ENCODE measurements around the gene FXN. TPM values are rescaled to one million over a fixed set of nuclear protein-coding genes. Genes with fewer than 3 reads are reported as not detected.

FXN gene
- total RNA-seq, 1 donor from 2014 or later: 7.1 TPM

DNA sequence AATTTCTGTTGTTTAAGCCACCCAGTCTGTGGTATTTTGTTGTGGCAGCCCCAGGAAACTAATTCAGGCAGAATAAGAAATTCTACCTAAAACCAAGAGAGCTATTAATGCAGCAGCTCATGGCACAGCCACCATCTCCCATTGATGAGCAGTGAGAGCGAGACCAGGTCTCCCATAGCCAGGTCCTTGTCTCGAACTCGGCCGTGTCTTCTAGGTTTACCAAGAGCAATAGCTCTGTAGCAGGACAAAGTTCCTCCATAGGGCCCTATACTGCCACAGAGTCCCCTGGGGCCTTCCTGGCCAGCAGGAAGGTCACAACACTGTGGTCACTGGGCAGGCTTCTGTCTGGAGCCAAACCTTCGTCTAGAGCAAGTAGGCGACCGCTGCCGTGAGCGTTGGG lies 104.0 kb downstream of the FXN start:
- no peak overlapping the region for H3K27ac Mint-ChIP-seq (ENCODE audit: unreplicated experiment)
- H3K9me3 Mint-ChIP-seq (ENCODE audit: unreplicated experiment): no peaks in the 10 kb centered on the region
- DNase-seq: no peak
- no peaks in the 10 kb centered on the region for H3K4me1 Mint-ChIP-seq (ENCODE audit: low read depth, unreplicated experiment)
- no peak overlapping the region for H3K4me3 Mint-ChIP-seq (ENCODE audit: unreplicated experiment)
- no peaks in the 10 kb centered on the region for H3K36me3 Mint-ChIP-seq (ENCODE audit: unreplicated experiment)
- peaks cover 3% of the 10 kb centered on the region for H3K27me3 Mint-ChIP-seq (ENCODE audit: unreplicated experiment)
- TF ChIP-seq, protein P1, sequence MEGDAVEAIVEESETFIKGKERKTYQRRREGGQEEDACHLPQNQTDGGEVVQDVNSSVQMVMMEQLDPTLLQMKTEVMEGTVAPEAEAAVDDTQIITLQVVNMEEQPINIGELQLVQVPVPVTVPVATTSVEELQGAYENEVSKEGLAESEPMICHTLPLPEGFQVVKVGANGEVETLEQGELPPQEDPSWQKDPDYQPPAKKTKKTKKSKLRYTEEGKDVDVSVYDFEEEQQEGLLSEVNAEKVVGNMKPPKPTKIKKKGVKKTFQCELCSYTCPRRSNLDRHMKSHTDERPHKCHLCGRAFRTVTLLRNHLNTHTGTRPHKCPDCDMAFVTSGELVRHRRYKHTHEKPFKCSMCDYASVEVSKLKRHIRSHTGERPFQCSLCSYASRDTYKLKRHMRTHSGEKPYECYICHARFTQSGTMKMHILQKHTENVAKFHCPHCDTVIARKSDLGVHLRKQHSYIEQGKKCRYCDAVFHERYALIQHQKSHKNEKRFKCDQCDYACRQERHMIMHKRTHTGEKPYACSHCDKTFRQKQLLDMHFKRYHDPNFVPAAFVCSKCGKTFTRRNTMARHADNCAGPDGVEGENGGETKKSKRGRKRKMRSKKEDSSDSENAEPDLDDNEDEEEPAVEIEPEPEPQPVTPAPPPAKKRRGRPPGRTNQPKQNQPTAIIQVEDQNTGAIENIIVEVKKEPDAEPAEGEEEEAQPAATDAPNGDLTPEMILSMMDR (IDR thresholded peaks at IDR 0.05; ENCODE audit: partially characterized antibody, unreplicated experiment): no peak

DNA sequence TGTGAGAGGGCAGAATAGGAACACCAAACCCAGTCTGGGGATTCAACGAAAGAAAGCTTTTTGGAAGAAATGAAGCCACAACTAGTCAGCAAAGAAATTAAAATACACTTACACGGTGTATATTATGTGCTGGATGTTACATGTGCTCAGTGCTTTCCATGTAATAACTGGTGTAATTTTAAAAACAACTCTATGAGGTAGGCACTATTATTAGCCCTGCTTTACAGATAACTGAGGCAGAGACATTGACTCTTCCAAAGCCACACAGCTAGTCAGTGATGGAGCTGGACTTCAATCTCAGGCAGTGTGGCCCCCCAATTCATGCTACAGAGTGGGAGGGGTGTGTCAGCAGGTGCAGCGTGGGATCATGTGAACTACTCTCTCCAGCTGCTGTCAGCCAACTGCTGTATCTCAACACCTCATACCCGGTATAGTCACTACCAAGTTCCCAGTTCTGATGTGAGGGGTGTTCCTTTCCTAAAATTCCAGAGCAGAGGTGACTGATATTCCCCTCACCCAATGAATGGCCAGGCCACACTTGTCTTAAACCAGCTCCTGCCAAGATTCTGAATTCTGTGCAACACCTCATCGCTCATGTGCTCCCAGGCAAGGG lies 104.7 kb downstream of the FXN start:
- peaks cover 2% of the 10 kb centered on the region for H3K27me3 Mint-ChIP-seq (ENCODE audit: unreplicated experiment)
- H3K4me3 Mint-ChIP-seq (ENCODE audit: unreplicated experiment): no peak overlapping the region
- TF ChIP-seq, protein P1 (IDR thresholded peaks at IDR 0.05; ENCODE audit: partially characterized antibody, unreplicated experiment): no peak
- H3K36me3 Mint-ChIP-seq (ENCODE audit: unreplicated experiment): no peaks in the 10 kb centered on the region
- DNase-seq: no peak
- no peak overlapping the region for H3K27ac Mint-ChIP-seq (ENCODE audit: unreplicated experiment)
- H3K9me3 Mint-ChIP-seq (ENCODE audit: unreplicated experiment): no peaks in the 10 kb centered on the region
- H3K4me1 Mint-ChIP-seq (ENCODE audit: low read depth, unreplicated experiment): no peaks in the 10 kb centered on the region

DNA sequence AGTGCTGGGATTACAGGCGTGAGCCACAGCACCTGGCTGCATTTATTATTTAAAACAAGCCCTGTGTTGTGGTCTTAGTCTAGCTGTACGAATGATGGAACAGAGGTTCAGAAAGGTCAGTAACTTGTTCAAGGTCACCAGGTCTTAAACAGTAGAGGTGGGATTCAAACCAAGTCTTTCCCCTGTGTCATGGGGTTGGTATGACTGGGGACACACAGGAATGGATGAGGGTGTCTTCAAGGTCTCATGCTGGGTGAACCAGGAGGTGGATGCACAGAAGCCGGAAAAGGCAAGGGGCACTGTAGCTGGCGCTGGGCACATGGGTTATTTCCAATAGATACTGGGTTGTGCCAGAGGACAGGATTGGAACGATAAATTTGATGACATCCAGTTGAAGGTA lies 106.3 kb downstream of the FXN start:
- no peak for DNase-seq
- peaks cover 2% of the 10 kb centered on the region for H3K27me3 Mint-ChIP-seq (ENCODE audit: unreplicated experiment)
- no peak overlapping the region for H3K27ac Mint-ChIP-seq (ENCODE audit: unreplicated experiment)
- no peaks in the 10 kb centered on the region for H3K36me3 Mint-ChIP-seq (ENCODE audit: unreplicated experiment)
- TF ChIP-seq, protein P1 (IDR thresholded peaks at IDR 0.05; ENCODE audit: partially characterized antibody, unreplicated experiment): no peak
- H3K9me3 Mint-ChIP-seq (ENCODE audit: unreplicated experiment): no peaks in the 10 kb centered on the region
- H3K4me3 Mint-ChIP-seq (ENCODE audit: unreplicated experiment): no peak overlapping the region
- no peaks in the 10 kb centered on the region for H3K4me1 Mint-ChIP-seq (ENCODE audit: low read depth, unreplicated experiment)

DNA sequence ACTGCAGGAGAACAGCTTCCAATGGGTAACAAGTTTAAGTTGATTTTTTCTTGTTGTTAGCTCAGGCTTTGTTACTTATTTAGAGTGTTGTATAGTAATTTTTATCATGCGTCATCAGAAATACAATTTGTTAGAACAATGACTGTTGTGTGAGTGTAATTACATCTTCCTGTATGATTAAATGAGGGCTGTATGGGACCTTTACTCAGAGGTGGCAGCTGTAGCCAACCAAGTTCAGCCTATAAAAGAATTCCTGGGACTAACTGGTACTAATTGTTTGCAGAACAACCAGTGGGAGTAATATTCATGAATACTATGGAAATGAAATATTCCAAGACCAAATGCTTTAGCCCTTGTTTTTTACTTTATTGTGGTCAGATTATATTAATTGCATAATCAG lies 107.7 kb downstream of the FXN start:
- Mint-ChIP-seq H3K36me3 (ENCODE audit: unreplicated experiment) (no peaks in the 10 kb centered on the region), H3K4me1 (ENCODE audit: low read depth, unreplicated experiment) (no peaks in the 10 kb centered on the region), H3K27ac (ENCODE audit: unreplicated experiment) (no peak overlapping the region), H3K27me3 (ENCODE audit: unreplicated experiment) (peaks cover 2% of the 10 kb centered on the region), H3K4me3 (ENCODE audit: unreplicated experiment) (no peak overlapping the region), H3K9me3 (ENCODE audit: unreplicated experiment) (no peaks in the 10 kb centered on the region)
- no peak for DNase-seq
- TF ChIP-seq, protein P1 (IDR thresholded peaks at IDR 0.05; ENCODE audit: partially characterized antibody, unreplicated experiment): no peak

DNA sequence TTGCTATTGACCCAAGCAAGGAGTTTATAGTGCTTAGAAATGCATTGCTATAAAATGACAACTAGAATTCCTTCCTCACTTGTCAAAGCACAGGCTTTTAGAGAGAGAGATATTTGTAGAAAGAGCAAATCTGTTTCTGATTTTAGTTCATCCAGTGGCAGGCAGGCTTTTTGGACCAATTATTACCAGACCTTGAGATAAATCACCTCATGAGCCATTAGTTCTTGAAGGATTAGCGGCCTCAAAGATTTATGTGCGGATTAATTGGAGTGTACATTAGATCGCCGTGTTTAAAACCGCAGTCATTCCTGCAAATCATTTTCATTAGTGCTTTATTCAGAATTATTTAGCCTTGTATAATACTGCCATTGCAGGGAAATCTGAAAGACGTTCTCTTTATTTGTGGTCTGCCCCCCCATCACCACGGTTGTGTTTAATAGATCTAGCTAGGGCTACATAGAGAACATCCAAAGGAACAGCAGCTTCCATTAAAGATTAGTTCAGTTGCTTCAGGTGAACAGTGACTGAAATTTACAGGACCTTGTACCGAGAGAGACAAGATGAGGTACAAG lies 109.7 kb downstream of the FXN start:
- Mint-ChIP-seq H3K27me3 (ENCODE audit: unreplicated experiment) (peaks cover 2% of the 10 kb centered on the region), H3K27ac (ENCODE audit: unreplicated experiment) (no peak overlapping the region), H3K4me1 (ENCODE audit: low read depth, unreplicated experiment) (no peaks in the 10 kb centered on the region), H3K4me3 (ENCODE audit: unreplicated experiment) (no peak overlapping the region), H3K36me3 (ENCODE audit: unreplicated experiment) (no peaks in the 10 kb centered on the region), H3K9me3 (ENCODE audit: unreplicated experiment) (no peaks in the 10 kb centered on the region)
- TF ChIP-seq, protein P1 (IDR thresholded peaks at IDR 0.05; ENCODE audit: partially characterized antibody, unreplicated experiment): no peak
- DNase-seq: no peak

Measured in glutamatergic neuron (in vitro differentiated cells).